ENCODE data around the gene EHD4.
A peak's percentile ranks its signal among the peaks of the same experiment; 100 is the strongest.

The EHD4 gene

DNA sequence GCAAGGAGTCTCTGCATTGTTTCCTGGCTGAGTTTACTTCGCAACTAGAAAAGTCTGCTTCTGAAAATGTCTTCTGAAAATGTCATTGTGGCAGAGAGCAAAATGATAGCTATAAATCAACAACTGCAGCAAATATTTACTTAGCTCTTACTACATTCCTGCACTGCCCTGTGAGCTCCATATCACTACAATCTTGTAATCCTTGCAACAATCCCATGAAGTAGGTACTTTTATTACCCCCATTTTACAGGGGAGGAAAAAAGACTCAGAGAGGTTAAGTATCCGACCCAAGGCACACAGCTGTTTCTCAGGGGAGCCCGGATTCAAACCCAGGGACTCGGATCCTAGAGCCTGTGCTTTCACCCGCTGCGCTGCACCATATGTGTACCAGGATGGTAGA, 44.3 kb downstream of the EHD4 start (continued):
- TF ChIP-seq, protein P1, sequence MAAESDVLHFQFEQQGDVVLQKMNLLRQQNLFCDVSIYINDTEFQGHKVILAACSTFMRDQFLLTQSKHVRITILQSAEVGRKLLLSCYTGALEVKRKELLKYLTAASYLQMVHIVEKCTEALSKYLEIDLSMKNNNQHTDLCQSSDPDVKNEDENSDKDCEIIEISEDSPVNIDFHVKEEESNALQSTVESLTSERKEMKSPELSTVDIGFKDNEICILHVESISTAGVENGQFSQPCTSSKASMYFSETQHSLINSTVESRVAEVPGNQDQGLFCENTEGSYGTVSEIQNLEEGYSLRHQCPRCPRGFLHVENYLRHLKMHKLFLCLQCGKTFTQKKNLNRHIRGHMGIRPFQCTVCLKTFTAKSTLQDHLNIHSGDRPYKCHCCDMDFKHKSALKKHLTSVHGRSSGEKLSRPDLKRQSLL (tag by site-specific recombination; IDR thresholded peaks at IDR 0.05) = peak; percentile 23; the same call in 1 of the 2 replicates
- TF ChIP-seq, protein P2, sequence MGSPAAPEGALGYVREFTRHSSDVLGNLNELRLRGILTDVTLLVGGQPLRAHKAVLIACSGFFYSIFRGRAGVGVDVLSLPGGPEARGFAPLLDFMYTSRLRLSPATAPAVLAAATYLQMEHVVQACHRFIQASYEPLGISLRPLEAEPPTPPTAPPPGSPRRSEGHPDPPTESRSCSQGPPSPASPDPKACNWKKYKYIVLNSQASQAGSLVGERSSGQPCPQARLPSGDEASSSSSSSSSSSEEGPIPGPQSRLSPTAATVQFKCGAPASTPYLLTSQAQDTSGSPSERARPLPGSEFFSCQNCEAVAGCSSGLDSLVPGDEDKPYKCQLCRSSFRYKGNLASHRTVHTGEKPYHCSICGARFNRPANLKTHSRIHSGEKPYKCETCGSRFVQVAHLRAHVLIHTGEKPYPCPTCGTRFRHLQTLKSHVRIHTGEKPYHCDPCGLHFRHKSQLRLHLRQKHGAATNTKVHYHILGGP (tag by site-specific recombination; IDR thresholded peaks at IDR 0.05) = no peak
- no peak for TF ChIP-seq PRDM1 (tag by site-specific recombination; IDR thresholded peaks at IDR 0.05)

DNA sequence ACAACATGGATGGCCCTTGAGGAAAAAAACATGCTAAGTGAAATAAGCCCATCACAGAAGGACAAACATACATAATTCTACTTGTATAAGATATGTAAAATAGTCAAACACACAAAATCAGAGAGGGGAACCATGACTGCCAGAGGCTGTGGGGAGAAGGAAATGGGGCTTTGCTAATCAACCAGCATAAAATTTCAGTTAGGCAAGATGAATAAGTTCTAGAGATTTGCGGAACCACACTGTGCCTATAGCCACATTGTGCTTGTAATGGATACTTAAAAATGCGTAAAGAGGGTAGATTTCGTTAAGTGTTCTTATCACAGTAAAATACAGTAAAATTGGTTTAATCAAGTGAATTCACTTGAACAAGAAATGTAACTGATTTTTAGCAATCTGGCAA, 44.8 kb downstream of the EHD4 start:
- Histone ChIP-seq H3K9me3 (ENCODE audit: control insufficient read depth, insufficient read depth, low read depth, low read length) (no peaks in the 10 kb centered on the region), H3K36me3 (ENCODE audit: control insufficient read depth in 2 of 2, insufficient read depth in 1 of 2, low read length in 2 of 2) (no peaks in the 10 kb centered on the region), H3K4me3 (ENCODE audit: low read depth, low read length) (no peak overlapping the region), H3K4me1 (ENCODE audit: control insufficient read depth, insufficient read depth, low read length) (peaks cover 27% of the 10 kb centered on the region), H3K27ac (ENCODE audit: extremely low read depth, low read depth, low read length) (no peak overlapping the region)
- ChIA-PET POLR2A (interaction anchor here (1.2 kb wide), 1 partner anchor 45 kb away, joined by 4 read pairs; the partner anchor contains the start of gene EHD4), CTCF (no interaction called here)
- TF ChIP-seq, protein P3, sequence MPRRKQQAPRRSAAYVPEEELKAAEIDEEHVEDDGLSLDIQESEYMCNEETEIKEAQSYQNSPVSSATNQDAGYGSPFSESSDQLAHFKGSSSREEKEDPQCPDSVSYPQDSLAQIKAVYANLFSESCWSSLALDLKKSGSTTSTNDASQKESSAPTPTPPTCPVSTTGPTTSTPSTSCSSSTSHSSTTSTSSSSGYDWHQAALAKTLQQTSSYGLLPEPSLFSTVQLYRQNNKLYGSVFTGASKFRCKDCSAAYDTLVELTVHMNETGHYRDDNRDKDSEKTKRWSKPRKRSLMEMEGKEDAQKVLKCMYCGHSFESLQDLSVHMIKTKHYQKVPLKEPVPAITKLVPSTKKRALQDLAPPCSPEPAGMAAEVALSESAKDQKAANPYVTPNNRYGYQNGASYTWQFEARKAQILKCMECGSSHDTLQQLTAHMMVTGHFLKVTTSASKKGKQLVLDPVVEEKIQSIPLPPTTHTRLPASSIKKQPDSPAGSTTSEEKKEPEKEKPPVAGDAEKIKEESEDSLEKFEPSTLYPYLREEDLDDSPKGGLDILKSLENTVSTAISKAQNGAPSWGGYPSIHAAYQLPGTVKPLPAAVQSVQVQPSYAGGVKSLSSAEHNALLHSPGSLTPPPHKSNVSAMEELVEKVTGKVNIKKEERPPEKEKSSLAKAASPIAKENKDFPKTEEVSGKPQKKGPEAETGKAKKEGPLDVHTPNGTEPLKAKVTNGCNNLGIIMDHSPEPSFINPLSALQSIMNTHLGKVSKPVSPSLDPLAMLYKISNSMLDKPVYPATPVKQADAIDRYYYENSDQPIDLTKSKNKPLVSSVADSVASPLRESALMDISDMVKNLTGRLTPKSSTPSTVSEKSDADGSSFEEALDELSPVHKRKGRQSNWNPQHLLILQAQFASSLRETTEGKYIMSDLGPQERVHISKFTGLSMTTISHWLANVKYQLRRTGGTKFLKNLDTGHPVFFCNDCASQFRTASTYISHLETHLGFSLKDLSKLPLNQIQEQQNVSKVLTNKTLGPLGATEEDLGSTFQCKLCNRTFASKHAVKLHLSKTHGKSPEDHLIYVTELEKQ (tag by site-specific recombination; IDR thresholded peaks at IDR 0.05; ENCODE audit: borderline replicate concordance) = no peak
- TF ChIP-seq ZXDB (tag by site-specific recombination; IDR thresholded peaks at IDR 0.05) = no peak

DNA sequence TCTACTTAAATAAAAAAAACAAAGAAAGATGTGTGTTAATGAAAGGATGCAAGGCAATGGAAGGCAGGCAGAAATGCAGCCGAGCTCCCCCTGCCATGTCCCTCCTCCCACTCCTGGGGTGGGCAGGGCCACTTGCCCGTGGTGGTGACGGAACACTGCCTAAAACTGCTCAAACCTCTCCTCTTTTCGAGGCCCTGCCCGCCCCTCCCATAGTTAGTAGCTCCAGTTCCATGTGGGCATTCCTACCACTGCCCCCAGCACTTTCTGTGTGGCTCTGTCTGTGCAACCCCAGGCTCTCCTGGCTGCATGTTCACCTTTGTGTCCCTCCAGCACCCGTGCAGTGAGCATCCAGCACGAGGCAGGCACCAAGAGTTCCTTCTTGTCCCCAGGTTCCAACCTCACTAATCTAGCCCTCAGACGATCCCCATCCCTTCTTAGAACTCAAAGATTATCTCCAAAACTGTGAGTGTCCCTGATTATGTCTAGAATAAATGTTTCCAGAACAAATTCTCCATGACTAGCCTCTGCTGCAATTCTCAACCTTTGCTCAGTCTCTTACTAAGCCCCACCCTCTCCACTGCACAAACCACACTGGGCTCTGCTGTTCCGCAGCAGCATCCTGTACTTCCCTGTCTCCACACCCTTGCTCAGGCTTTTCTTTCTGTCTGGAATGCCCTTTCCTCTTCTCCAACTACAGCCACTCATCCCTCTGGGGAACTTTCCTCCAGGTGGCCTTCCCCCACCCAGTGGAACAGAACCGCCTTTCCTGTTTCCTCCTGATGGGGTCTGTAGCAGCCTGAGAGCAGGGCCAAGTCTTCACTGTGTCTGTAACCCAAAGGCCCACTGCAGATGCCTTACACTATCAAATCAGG, 45.9 kb downstream of the EHD4 start:
- POLR2A ChIA-PET = no interaction called here
- no peaks in the 10 kb centered on the region for H3K36me3 ChIP-seq (ENCODE audit: control insufficient read depth in 2 of 2, insufficient read depth in 1 of 2, low read length in 2 of 2)
- TF ChIP-seq ZNF423 (tag by site-specific recombination; IDR thresholded peaks at IDR 0.05) (no peak), ZNF600 (tag by site-specific recombination; IDR thresholded peaks at IDR 0.05) (peak; percentile 50; the same call in 1 of the 2 replicates)
- H3K27ac ChIP-seq (ENCODE audit: extremely low read depth, low read depth, low read length) = no peak overlapping the region
- no peaks in the 10 kb centered on the region for H3K9me3 ChIP-seq (ENCODE audit: control insufficient read depth, insufficient read depth, low read depth, low read length)
- H3K4me1 ChIP-seq (ENCODE audit: control insufficient read depth, insufficient read depth, low read length) = peaks cover 24% of the 10 kb centered on the region
- no peak overlapping the region for H3K4me3 ChIP-seq (ENCODE audit: low read depth, low read length)
- CTCF ChIA-PET = no interaction called here

DNA sequence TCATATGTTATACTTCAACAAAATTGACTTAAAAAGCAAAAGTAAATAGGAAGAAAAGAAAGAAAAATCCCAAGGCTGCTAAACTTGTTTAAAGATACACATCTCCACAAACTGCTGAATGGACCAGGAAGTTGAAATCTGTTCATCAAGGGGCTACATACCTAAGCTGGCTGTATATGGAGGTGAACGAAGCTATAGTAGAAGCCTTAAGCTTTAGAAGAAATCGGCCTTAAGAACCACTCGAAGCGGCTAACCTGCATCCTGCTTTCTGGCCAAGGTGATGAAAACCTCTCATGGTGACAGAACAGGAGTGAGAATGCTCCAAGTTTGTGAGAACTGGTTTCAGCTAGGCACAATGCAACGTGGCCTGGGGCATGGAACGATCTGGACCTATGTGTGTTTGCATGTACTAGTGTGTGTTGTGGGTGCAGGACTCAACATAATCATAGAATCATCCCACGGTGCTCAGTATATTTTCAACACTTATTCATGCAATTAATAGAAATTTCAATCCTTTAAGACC, 47.2 kb downstream of the EHD4 start:
- TF ChIP-seq ZEB2 (tag by site-specific recombination; IDR thresholded peaks at IDR 0.05) = no peak
- no peak for TF ChIP-seq SP7 (tag by site-specific recombination; IDR thresholded peaks at IDR 0.05)
- TF ChIP-seq ZBTB7A (tag by site-specific recombination; IDR thresholded peaks at IDR 0.05; ENCODE audit: low read depth) = no peak
- Histone ChIP-seq H3K36me3 (ENCODE audit: control insufficient read depth in 2 of 2, insufficient read depth in 1 of 2, low read length in 2 of 2) (no peaks in the 10 kb centered on the region), H3K9me3 (ENCODE audit: control insufficient read depth, insufficient read depth, low read depth, low read length) (no peaks in the 10 kb centered on the region), H3K27ac (ENCODE audit: extremely low read depth, low read depth, low read length) (no peak overlapping the region), H3K4me3 (ENCODE audit: low read depth, low read length) (no peak overlapping the region), H3K4me1 (ENCODE audit: control insufficient read depth, insufficient read depth, low read length) (peaks cover 17% of the 10 kb centered on the region)
- POLR2A ChIA-PET = no interaction called here
- CTCF ChIA-PET = no interaction called here

Measured in HEK293 (cell line).